Smooth muscle cell of the brain vasculature (primary cell): ENCODE measurements around the gene RNF207.
"Not testable (repeated sequence)": the region's sequence is repeated elsewhere in the genome, so short reads cannot be mapped to it uniquely, and the experiment has no call there.

Experiments used
- DNase-seq: peaks from one replicate; pipeline ENCODE4 v3.0.0-alpha.2; 2012; ENCODE audit warnings: low read depth, low spot score

The RNF207 gene

DNA sequence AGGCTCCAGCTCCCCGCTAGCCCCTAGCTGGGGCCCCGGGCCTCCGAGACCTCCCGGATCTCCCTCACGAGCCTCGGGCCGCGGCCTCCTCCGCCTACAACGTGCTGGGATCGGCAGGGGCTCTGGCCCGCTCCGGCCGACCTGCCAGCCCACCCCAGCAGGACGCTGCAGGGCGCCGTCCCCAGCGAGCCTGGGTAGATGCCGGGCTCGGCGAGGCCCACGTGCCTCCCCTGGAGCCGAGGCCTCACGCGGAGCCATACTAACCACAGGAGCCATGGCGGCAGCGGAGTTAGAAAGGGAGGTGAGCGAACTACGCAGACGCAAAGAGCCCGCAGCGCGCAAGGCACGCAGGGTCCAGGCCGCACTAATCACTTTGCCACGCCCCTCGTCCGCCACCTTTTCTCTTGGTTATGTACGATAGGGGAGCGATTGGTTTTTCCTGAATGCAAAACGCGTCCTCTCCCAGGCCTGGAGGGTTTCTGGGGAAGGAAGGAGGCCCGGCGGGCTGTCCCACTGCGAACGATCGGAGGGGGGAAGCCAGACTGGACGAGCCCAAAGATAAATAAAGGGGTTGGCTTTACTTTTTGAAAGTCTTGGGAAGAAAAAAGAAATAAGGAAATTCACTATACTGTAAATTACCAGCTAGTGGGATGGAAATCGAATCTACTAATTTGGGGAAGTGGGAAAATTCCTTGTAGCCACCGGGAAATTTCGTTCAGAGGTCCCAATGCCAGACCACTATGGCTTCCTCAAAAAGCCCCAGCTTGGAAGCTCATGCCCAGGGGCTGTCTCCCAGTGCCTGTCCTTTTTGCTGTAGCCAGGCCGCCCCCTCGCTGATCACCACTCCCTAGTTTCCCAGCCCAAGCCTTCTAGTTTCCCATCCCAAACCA lies 6.4 kb upstream of the RNF207 start, which contains the start of gene RPL22:
Gene RPL22 (minus strand): TSS at position 298 of the 890 bp plus-strand sequence. CDS start 22 bp downstream, at position 276.
- peak; percentile 98 for DNase-seq

DNA sequence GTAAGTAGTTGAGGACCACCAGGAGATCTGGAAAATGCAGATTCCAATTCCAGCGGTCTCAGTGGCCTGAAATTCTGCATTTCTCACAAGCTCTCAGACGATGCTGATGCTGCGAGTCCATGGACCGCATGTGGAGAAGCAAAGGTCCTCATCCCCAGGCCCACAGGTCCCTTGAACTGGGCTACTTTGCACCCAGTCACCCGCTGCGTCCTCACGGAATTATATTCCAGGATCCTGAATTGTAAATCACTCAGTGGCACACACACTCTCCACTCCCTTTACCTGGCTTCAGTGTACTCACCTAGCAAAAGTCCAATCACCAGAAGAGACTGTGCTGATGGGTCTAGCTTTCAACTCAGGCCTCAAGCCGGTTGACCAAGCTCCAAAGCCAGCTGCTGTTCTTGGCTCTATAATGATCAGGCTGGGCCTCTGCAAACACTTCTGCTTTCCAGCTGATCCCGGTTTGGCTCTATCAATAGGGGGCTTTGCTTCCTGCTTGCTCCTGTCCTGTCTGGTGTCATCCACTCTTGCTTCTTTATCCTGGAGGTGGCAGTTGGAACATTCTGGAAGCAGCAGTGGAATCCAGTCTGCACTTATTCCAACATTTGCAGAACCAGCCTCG lies 5.6 kb upstream of the RNF207 start:
- no peak for DNase-seq

DNA sequence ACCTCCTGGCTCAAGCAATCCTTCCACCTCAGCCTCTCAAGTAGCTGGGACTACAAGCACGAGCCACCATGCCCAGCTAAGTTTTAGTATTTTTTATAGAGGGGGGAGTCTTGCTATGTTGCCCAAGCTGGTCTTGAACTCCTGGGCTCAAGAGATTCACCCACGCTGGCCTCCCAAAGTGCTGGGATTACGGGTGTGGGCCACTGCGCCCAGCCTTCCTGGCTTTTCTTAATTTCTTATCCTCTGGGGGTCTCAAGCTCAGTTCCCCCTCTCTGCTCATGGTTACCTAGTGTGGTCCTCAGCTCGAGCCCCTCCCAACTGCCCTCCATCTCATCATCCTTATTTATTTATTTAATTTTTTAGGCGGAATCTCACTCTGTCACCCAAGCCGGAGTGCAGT lies 3.7 kb upstream of the RNF207 start:
- DNase-seq = no peak

DNA sequence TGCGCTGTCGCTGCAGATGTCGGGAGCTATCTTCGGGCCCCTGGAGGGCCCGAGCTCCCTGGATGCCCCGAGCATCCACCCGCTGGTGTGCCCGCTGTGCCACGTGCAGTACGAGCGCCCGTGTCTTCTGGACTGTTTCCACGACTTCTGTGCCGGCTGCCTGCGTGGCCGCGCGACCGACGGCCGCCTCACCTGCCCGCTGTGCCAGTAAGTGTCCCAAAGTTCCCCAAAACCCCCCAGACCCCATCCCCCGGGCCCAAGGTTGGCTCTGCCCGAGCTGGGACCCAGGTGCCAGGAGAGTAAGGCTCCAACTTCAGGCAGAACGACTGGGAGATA lies 569 bp downstream of the RNF207 start:
- DNase-seq = no peak

DNA sequence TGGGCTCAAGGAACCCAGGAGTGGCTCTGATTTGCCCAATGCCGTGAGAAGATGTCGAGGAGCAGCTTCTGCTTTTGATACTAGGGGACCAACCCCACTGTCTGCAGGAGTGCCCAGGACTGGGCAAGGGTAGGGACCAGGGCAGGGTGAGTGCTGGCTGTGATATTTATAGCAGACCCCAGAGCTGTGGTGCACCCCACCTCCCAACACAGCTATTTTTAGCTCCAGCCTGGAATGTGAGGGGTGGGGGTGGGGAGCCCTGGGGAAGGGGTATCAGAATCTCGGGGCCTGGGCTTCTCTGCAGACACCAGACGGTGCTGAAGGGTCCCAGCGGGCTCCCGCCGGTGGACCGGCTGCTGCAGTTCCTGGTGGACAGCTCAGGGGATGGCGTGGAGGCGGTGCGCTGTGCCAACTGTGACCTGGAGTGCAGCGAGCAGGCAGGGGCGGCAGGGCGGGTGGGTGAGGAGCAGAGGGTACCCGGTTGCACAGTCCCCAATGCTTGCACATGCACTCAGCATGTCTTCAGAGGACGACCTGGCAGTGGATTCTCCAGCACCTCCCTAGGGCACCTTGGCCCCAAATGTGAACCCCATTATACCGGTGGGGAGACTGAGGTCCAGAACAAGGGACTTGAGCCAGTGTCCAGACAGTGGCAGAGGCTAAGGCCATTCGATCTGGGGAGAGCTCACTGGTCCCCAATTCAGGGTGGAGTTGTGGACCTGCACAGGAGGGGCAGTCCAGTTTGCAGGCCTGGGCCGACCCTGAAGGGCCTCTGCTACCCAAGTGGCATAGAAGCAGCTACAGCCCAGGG lies 1.4 kb downstream of the RNF207 start:
- no peak for DNase-seq

DNA sequence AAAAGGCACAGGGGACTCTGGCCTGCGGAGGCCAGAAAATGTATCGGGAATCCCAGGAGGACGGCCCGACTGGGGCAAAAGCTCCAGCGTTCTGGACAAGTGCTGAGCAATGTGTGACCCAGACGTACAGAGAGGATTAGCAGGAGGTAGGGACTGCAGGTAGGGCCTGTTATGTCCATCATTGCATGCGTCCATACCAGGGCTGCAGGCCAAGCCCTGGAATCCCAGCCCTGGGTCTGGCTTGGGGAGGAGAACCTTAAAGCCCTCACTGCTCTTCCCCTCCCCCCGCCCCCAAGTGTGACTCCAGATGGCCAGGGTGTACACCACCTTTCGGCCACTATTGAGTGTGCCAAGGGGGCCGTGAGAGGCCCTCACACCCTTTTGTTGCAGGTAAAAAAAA lies 2.0 kb downstream of the RNF207 start:
- DNase-seq = no peak

DNA sequence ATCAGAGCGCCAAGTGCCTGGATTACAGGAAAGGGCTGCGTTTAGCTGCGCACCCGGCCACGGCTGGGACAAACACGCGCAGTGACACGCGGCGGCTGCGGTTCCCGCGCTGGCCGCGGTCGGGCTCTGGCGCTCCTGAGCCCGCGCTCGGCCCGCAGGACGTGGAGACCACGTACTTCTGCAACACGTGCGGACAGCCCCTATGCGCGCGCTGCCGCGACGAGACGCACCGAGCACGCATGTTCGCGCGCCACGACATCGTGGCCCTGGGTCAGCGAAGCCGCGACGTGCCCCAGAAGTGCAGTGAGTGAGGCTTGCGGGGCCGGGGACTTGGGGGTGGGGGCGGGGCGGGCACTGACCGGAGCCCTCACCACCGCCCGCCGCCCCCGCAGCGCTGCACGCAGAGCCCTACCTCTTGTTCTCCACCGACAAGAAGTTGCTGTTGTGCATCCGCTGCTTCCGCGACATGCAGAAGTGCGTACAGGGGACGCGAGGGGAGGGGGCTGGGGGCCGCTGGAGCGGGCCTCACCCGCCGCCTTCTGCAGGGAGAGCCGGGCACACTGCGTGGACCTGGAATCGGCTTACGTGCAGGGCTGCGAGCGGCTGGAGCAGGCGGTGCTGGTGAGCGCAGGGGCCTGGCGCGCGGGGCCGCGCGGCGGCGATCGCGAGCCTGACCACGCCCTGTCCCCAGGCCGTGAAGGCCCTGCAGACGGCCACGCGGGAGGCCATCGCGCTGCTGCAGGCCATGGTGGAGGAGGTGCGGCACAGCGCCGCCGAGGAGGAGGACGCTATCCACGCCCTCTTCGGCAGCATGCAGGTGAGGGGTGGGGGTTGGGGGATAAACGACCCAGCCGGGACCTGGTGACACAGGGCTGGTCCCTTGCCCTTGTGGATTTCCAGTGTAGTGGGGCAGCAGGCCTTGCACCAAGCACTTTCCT lies 3.1 kb downstream of the RNF207 start:
- no peak for DNase-seq

DNA sequence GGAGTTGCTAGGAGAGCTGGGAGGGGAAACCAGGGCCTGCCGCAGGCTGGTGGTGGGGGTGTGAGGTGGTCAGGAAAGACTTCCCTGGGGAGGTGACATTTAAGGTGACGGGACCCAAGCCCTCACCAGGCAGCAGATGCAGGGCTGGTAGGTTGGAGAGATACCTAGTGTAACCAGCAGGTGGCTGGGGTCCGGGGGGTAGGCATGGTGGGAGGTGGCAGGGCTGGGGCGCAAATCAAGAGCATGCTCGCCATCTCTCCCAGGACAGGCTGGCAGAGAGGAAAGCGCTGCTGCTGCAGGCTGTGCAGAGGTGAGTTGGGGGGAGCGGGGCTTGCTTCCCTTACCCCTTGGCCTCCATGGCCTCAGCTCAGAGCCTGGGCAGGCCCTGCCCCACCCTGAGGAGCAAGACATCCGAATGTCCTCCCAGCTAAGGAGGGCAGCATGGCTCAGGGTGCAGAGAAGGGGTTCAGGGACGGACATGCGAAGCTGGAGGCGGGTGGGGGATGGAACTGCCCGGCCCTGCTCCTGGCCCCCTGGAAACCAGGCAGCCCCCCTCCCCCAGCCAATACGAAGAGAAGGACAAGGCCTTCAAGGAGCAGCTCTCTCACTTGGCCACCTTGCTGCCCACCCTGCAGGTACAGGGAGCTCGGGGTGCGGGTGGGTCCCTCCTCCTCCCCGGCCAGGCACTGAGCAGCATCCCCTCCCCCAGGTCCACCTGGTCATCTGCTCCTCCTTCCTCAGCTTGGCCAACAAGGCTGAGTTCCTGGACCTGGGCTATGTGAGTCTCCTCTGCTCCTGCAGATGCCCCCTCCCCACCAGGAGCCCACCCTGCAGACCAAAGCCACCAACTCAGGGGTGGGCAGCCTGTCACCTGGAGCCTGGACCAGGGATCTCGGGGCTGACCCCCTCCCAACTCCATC lies 4.0 kb downstream of the RNF207 start:
- DNase-seq = no peak

DNA sequence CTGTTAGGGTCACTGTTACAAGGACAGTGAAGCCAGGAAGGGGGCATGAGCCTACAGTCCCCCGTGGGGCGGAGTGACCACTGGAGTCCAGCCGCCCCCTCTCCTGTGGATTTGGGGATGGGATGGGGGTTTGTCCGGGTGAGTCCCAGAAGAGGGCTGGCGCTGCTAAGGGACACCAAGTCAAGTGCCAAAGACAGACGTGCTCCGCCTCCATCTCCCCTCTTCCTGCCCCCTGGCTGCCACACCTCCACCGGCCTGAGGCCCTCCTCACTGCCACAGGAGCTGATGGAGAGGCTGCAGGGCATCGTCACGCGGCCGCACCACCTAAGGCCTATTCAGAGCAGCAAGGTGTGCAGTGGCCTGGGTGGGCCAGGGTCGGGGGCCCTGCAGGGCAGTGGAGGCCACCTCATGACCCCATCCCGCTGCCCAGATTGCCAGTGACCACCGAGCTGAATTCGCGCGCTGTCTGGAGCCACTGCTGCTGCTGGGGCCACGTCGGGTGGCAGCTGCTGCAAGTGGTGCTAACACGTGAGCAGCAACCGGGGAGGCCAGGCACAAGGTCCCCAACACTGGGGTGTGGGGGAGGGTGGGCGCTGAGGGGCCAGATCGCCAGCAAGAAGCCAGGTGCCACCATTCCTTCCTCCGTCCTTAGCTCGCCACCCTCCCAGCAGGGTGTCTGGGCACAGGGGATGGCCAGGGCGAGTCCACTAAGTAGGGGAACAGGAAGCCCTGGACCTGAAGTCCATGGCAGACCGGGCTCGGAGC lies 4.9 kb downstream of the RNF207 start:
- DNase-seq = no peak

DNA sequence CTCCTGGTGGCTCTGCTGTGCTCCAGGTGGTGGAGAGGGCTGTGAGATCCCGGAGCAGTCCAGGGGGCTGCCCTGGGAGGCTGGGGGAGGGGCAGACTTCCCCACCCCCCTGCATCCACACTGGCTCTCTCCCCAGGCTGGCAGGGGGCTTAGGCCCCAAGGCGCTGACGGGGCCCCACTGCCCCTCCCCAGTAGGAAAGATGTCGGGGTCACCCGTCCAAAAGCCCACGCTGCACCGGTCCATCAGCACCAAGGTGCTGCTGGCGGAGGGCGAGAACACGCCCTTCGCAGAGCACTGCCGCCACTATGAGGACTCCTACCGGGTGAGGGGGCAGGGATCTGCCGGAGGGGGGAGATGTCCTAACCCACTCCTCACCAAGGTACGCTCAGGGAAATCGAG lies 5.8 kb downstream of the RNF207 start:
- no peak for DNase-seq

DNA sequence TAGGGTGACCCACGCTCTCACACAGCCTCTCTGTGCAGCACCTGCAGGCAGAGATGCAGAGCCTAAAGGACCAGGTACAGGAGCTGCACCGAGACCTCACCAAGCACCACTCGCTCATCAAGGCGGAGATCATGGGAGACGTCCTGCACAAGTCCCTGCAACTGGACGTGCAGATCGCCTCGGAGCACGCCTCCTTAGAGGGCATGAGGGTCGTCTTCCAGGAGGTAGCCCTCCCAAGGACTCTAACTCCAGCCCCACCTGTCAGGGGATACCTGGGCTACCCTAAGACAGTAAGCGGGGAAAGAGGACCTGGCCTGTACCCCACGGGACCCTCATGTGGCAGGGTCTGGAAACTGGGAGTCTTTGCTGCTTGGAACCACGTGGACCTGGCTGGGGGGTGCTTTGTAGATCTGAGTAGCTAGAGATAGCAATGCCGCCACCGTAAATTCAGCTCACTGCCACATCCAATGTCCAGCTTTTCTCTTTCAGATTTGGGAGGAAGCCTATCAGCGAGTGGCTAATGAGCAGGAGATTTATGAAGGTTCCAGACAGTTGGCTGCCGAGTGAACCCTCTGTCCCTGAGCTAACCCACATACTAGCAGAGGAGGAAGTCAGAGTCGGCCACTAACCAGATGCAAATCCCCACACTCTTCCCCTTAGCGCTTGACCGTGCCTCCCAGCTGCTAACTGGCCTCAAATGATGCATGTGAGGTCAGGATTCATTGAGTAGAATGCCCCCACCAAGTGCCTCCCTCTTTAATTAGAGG lies 6.5 kb downstream of the RNF207 start:
- DNase-seq = no peak

DNA sequence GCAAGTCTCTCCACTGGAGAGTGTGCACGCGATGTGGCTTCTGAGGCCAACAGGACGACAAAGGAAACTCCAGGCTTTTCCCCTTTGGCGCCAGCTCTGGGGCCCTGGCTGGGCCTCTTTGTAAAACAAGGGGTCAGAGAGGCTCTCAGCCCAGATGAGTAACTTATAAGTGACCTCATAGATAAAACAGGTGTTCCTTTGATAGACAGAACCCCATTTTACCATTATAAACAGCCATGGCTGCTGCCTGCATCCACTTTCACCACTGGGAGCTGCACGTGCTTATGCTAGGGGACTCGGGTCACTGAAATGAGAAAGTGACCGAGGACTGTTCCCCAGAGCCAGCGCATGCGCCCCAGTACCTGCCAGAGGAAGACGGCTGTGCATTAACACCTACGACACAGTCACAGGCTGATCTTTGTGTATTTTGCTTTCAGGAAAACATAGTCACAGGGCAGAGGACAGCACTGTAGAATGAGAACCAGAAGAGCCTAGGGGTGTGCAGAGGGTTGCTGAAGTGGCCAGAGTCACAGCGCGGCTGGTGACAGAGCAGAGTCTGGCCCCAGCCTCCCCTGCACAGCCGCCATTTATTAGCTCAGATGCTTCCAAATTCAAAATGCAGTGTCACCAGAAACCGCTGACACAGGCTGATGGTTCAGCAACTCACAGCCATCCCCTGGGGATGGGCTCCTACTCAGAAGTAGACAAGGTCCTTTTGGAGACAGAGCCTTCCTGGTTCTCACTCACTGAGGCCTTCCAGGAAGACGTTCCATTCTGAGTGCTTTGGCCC lies 12.7 kb downstream of the RNF207 start:
- DNase-seq = no peak

DNA sequence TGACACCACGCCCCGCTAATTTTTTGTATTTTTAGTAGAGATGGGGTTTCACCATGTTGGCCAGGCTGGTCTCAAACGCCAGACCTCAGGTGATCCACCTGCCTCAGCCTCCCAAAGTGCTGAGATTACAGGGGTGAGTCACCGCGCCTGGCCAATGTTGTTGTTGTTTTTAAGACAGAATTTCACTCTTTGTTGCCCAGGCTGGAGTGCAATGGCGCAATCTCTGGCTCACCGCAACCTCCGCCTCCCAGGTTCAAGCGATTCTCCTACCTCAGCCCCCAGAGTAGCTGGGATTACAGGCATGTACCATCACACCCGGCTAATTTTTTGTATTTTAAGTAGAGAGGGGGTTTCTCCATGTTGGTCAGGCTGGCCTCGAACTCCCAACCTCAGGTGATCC lies 13.7 kb downstream of the RNF207 start:
- DNase-seq = not testable (repeated sequence)

DNA sequence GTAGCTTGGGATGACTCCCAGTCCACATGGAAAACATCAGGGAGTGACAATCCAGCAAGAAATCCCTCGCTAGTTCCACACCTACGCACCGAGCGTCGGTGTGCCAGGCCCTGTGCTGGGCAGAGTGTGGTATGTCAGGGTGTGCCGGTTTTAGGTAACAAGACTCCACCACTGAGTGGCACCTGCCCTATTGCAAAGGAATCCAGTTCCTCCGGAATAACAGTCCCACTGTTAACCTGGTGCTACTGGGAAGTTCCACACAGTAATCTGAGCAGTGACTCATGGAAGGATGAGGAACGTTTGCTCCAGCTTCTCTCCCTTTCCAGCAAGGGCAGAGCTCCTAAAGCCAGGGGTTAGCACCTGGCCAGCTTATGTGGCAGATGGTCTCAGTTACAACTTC lies 14.3 kb downstream of the RNF207 start:
- no peak for DNase-seq

DNA sequence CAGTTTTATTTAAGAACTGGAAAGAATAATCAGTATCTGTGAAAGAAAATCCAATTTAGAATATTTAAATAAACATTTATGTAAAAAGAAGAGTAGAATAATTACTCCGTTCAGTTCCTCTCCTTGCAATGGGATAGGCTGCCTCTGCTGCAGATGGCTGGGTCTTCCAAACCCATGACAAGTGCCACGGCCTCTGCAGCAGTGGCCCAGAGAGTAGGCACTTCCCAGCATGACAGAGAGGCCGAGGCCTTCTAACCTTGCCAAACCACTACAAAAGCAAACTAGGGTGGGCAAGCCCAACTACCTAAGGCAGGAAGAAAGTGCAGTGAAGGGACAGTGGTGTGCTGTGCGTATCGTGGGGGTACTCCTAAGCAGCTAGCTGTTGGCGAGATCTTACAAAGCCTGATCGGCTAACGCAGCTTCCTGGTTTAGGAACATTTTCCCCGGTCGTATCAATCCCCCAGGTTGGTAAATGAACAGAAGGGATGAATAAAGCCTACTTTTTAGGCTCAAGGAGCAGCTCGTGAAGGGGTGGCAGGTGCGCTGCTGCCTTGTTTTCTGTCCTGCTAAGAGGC lies 15.4 kb downstream of the RNF207 start:
- DNase-seq = no peak

DNA sequence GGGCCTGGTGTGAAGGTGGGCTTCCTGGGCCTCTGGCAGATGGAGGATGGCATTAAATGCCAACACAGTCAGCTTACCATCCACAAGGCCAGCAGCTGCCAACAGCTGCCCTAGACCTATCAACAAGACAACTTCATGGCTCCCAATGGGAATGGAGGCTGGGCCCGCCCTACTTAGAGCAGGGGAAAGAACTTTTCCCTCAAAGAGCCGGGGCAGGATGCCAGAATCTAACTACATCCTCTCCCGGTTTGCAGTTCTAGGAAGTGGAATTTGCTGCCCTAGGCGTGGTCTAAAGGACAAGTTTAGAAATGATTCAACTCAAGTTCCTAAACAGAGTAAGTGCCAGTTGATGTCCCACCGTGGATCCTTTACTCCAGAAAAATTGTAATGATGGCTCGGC lies 16.7 kb downstream of the RNF207 start:
- no peak for DNase-seq

DNA sequence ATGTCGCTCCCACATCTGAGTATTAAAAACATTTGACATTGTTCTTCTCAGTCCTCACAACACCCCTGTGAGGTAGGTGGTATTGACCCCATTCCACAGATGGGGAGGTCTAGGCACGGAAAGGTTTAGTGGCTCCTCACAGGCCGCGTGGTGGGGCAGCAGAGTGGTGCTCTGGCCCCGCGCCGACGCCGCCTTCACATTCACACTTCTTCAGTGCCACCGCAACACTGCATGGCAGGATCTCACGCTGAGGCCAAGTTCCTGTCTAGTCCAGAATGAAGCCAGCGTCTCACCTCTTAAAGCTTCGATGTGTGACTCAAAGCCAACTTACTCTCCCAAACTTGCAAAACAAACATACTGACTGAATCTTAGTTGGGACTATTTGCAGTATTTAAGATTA lies 17.7 kb downstream of the RNF207 start:
- no peak for DNase-seq

DNA sequence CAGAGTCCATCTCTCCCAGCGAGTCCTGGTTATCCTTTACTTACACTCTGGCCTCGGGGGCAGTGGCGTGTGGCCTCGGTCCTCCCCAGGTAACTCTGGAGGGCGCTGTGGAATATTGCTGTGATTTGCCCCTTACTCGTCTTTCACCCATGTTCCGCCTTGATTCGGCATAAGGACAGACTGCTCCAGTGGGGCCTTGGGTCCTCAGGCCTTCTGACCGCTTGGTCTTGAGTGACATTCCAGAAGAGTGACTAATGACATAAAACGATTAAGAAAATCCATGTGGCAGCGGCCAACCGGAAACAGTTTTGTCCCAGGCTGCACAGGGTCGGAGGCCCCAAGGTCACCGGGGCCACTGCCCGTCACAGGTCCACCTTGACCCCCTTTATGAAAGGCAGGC lies 18.8 kb downstream of the RNF207 start:
- no peak for DNase-seq
